Myocyte (in vitro differentiated cells): ENCODE results near the gene PDZD8. TPM values are rescaled to one million over a fixed set of nuclear protein-coding genes. Genes with fewer than 3 reads are reported as not detected.

Experiments used
- DNase-seq: peaks from one replicate; pipeline ENCODE4 v3.0.0-alpha.2; 2012; ENCODE audit warnings: low read depth
- total RNA-seq: library from RNA; depleted of rRNA; stranded (reverse); fragments of >200 nt; gene quantifications from 2 replicates; pipeline ENCODE4 v1.2.3, GENCODE V29; 2014

PDZD8 gene
- total RNA-seq, 1 donor from 2014 or later = 22.9 TPM

- DNase-seq = no peak
Measured at GRCh38 chr10:117399341-117400196, 24.3 kb upstream of the PDZD8 start.

GRCh38 chr10:117398029-117398428 is 22.8 kb upstream of the PDZD8 start:
- no peak for DNase-seq

- DNase-seq = peak; percentile 76
Measured at GRCh38 chr10:117391436-117392205, 16.4 kb upstream of the PDZD8 start.

GRCh38 chr10:117390420-117390819 is 15.2 kb upstream of the PDZD8 start:
- DNase-seq = no peak

- DNase-seq = no peak
Measured at GRCh38 chr10:117386805-117387204, 11.6 kb upstream of the PDZD8 start.

- DNase-seq = no peak
Measured at GRCh38 chr10:117382861-117383260, 7.6 kb upstream of the PDZD8 start.

- DNase-seq = peak; percentile 6
Measured at GRCh38 chr10:117374506-117375359, 507 bp downstream of the PDZD8 start.

GRCh38 chr10:117373823-117374505 is 1.3 kb downstream of the PDZD8 start:
- peak; percentile 46 for DNase-seq

- DNase-seq = no peak
Measured at GRCh38 chr10:117370205-117370604, 5.0 kb downstream of the PDZD8 start.

GRCh38 chr10:117367718-117368117 is 7.5 kb downstream of the PDZD8 start:
- DNase-seq = no peak

GRCh38 chr10:117366741-117367140 is 8.5 kb downstream of the PDZD8 start:
- no peak for DNase-seq

GRCh38 chr10:117365612-117366011 is 9.6 kb downstream of the PDZD8 start:
- no peak for DNase-seq

GRCh38 chr10:117364110-117364960 is 10.9 kb downstream of the PDZD8 start:
- DNase-seq = no peak

GRCh38 chr10:117363028-117363427 is 12.2 kb downstream of the PDZD8 start:
- DNase-seq = no peak

GRCh38 chr10:117362313-117362712 is 12.9 kb downstream of the PDZD8 start:
- DNase-seq = peak; percentile 13

- no peak for DNase-seq
Measured at GRCh38 chr10:117360994-117361667, 14.1 kb downstream of the PDZD8 start.

- DNase-seq = peak; percentile 8
Measured at GRCh38 chr10:117360016-117360415, 15.2 kb downstream of the PDZD8 start.

GRCh38 chr10:117355072-117355471 is 20.2 kb downstream of the PDZD8 start:
- no peak for DNase-seq

- no peak for DNase-seq
Measured at GRCh38 chr10:117353684-117354083, 21.6 kb downstream of the PDZD8 start.
